DOHH2 (cell line): Measurements from ENCODE around the gene KANSL3.

Experiments
- H3F3A ChIP-seq: fragments of 200-600 bp; sonication (generic), shearing (Covaris generic); 2 replicates; pipeline ENCODE4 v1.6.0; 2016; ENCODE audit warnings: antibody characterized with exemption, mild to moderate bottlenecking; ENCODE audit not compliant: control insufficient read depth, insufficient read depth
- H3K27ac ChIP-seq: fragments of 200-600 bp; sonication (generic); 2 replicates; pipeline ENCODE4 v1.5.1; 2014; ENCODE audit warnings: low read depth, mild to moderate bottlenecking, low read length, moderate library complexity
- H3K27me3 ChIP-seq: fragments of 200-600 bp; sonication (generic); 2 replicates; pipeline ENCODE4 v1.6.1; 2014; ENCODE audit warnings: mild to moderate bottlenecking, low read length, mixed read lengths; ENCODE audit not compliant: control insufficient read depth
- H3K36me3 ChIP-seq: fragments of 200-600 bp; sonication (generic); 2 replicates; pipeline ENCODE4 v1.6.1; 2014; ENCODE audit warnings: mild to moderate bottlenecking, low read length, moderate library complexity, mixed read lengths; ENCODE audit not compliant: control insufficient read depth
- H3K4me1 ChIP-seq: fragments of 200-600 bp; sonication (generic); 2 replicates; pipeline ENCODE4 v1.6.1; 2014; ENCODE audit warnings: mild to moderate bottlenecking, low read length, mixed read lengths; ENCODE audit not compliant: control insufficient read depth
- H3K4me2 ChIP-seq: fragments of 200-600 bp; sonication (generic); 2 replicates; pipeline ENCODE4 v1.6.0; 2014; ENCODE audit warnings: mild to moderate bottlenecking, low read length, moderate library complexity
- H3K4me3 ChIP-seq: fragments of 200-600 bp; sonication (generic); 2 replicates; pipeline ENCODE4 v1.5.1; 2014; ENCODE audit warnings: mild to moderate bottlenecking, low read length, mixed read lengths
- H3K79me2 ChIP-seq: fragments of 200-600 bp; sonication (generic); 2 replicates; pipeline ENCODE4 v1.6.1; 2014; ENCODE audit warnings: mild to moderate bottlenecking, low read length, mixed read lengths; ENCODE audit not compliant: control insufficient read depth
- H3K9me2 ChIP-seq: fragments of 200-600 bp; sonication (generic); replicated peaks from 2 replicates; pipeline ENCODE4 v1.6.1; 2014; ENCODE audit warnings: mild to moderate bottlenecking, low read length, mixed read lengths; ENCODE audit not compliant: control insufficient read depth
- H3K9me3 ChIP-seq: fragments of 200-600 bp; sonication (generic); 2 replicates; pipeline ENCODE4 v1.6.1; 2014; ENCODE audit warnings: antibody characterized with exemption, low read length, mixed read lengths; ENCODE audit not compliant: control insufficient read depth, insufficient read depth
- H4K20me1 ChIP-seq: fragments of 200-600 bp; sonication (generic); 2 replicates; pipeline ENCODE4 v1.6.0; 2014; ENCODE audit warnings: low read depth, mild to moderate bottlenecking, antibody characterized with exemption, low read length, moderate library complexity; ENCODE audit not compliant: control insufficient read depth, insufficient read depth
- EZH2phosphoT487 ChIP-seq: fragments of 200-600 bp; sonication (generic); IDR thresholded peaks from 2 replicates; pipeline ENCODE4 v1.6.1; 2017; ENCODE audit warnings: borderline replicate concordance, mild to moderate bottlenecking, antibody characterized with exemption, low read length, moderate library complexity, mixed read lengths
- TF ChIP-seq, protein P1 (sequence below): fragments of 200-600 bp; sonication (generic); IDR thresholded peaks from one replicate; pipeline ENCODE4 v1.5.1; 2014; ENCODE audit warnings: antibody characterized with exemption, mild to moderate bottlenecking, low read depth, low read length; ENCODE audit not compliant: poor library complexity, severe bottlenecking

Gene KANSL3

DNA sequence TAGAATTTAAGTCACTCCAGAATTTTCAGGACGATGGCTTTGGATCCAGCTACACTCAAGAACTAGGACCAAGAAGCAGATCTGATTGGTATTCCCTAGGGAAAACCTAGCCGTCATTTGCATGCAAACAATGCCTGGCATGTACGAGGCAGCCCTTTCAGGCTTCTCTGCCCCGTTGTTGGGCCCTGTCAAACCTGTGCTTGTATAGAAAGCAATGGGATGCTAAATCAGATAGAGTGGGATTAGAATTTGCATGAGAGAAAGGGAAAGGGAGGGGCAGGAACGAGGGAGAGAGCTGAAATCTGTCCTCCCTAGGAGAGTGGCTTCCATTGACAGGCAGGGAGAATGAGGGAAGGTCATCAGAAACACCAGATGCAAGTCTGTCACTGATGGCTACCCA is 73.0 kb downstream of the KANSL3 start:
- Histone ChIP-seq H3F3A (no peaks in the 10 kb centered on the region), H3K36me3 (no peaks in the 10 kb centered on the region), H3K9me2 (no peaks in the 10 kb centered on the region), H3K4me3 (no peak overlapping the region), H3K4me2 (no peak overlapping the region), H3K27ac (no peak overlapping the region), H3K27me3 (peaks cover 3% of the 10 kb centered on the region; the same call in 1 of the 2 replicates), H4K20me1 (no peaks in the 10 kb centered on the region), H3K9me3 (no peaks in the 10 kb centered on the region), H3K4me1 (no peaks in the 10 kb centered on the region), H3K79me2 (no peaks in the 10 kb centered on the region)
- no peak for TF ChIP-seq EZH2phosphoT487
- TF ChIP-seq, protein P1, sequence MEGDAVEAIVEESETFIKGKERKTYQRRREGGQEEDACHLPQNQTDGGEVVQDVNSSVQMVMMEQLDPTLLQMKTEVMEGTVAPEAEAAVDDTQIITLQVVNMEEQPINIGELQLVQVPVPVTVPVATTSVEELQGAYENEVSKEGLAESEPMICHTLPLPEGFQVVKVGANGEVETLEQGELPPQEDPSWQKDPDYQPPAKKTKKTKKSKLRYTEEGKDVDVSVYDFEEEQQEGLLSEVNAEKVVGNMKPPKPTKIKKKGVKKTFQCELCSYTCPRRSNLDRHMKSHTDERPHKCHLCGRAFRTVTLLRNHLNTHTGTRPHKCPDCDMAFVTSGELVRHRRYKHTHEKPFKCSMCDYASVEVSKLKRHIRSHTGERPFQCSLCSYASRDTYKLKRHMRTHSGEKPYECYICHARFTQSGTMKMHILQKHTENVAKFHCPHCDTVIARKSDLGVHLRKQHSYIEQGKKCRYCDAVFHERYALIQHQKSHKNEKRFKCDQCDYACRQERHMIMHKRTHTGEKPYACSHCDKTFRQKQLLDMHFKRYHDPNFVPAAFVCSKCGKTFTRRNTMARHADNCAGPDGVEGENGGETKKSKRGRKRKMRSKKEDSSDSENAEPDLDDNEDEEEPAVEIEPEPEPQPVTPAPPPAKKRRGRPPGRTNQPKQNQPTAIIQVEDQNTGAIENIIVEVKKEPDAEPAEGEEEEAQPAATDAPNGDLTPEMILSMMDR = no peak

DNA sequence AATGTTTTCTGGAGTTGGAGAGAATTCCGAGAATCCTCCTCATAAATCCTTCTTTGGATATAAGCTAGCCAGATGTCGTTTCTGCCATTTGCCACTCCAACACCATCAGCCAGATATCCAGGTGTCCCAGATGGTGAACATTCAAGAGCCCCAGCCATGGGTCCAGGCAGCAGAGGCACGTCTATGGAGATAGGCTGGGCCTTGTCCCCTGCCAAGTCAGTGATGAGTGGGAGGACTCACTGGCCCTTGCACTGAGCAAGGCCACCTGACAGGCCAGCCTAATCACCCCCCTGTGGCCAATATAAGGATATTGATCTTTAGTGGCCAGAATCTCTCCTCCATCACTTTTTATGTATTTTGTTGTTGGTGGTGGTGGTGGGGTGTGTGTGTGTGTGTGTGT is 73.5 kb downstream of the KANSL3 start:
- no peaks in the 10 kb centered on the region for H4K20me1 ChIP-seq
- no peaks in the 10 kb centered on the region for H3F3A ChIP-seq
- no peak overlapping the region for H3K4me2 ChIP-seq
- no peak overlapping the region for H3K4me3 ChIP-seq
- H3K27ac ChIP-seq = no peak overlapping the region
- H3K9me2 ChIP-seq = no peaks in the 10 kb centered on the region
- no peaks in the 10 kb centered on the region for H3K9me3 ChIP-seq
- TF ChIP-seq, protein P1 = no peak
- TF ChIP-seq EZH2phosphoT487 = no peak
- H3K4me1 ChIP-seq = no peaks in the 10 kb centered on the region
- no peaks in the 10 kb centered on the region for H3K36me3 ChIP-seq
- H3K79me2 ChIP-seq = no peaks in the 10 kb centered on the region
- H3K27me3 ChIP-seq = peaks cover 3% of the 10 kb centered on the region; the same call in 1 of the 2 replicates

DNA sequence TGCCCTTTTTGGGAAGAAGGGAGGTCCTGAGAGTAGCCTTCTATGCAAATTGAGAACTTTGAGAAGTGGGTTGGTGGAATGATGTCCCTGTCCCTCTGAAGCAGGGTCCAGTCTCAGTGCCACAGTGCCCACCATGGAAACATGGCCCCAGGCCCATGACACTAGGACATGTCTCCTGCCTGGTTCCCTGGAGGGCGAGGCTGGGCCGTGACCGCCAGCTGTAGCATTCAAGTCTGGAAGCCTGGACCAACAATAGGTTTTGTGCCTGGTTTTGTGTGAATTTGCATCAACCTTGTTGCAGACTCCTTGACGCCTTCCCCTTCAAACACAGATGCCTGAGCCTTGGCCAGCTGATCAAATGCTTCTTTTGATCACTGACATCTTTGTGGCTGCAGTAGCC is 74.1 kb downstream of the KANSL3 start:
- Histone ChIP-seq H3K27ac (no peak overlapping the region), H3K9me2 (no peaks in the 10 kb centered on the region), H3K27me3 (peaks cover under 1% of the 10 kb centered on the region; the same call in 1 of the 2 replicates), H3K4me2 (no peak overlapping the region), H3K36me3 (no peaks in the 10 kb centered on the region), H3K9me3 (no peaks in the 10 kb centered on the region), H4K20me1 (no peaks in the 10 kb centered on the region), H3K4me1 (no peaks in the 10 kb centered on the region), H3K79me2 (no peaks in the 10 kb centered on the region), H3K4me3 (no peak overlapping the region), H3F3A (no peaks in the 10 kb centered on the region)
- TF ChIP-seq, protein P1 = no peak
- TF ChIP-seq EZH2phosphoT487 = no peak
